ENCODE data around the gene SPAG16.

- TF ChIP-seq CTCF (IDR thresholded peaks at IDR 0.05; ENCODE audit: insufficient read depth, low read length, poor library complexity, severe bottlenecking) (no peak), EZH2phosphoT487 (conservative IDR thresholded peaks at IDR 0.05; ENCODE audit: low read length) (no peak)
These were observed 941.8 kb downstream of the SPAG16 start for GRCh38 chr2:214226061-214226460.
